D721Med (cell line): ENCODE data around the gene CD80.

Source experiments
- DNase-seq: peaks from one replicate; pipeline ENCODE4 v3.0.0; 2011; ENCODE audit warnings: low spot score; ENCODE audit not compliant: insufficient read length
- FAIRE-seq: peaks from 2 replicates; lab custom pipeline; 2011; peaks lifted over from hg19 to GRCh38; lab: Jason Lieb, UNC
- TF ChIP-seq, protein P1 (sequence below): IDR thresholded peaks from 2 replicates; pipeline ENCODE4 v1.5.1; 2012; ENCODE audit warnings: mild to moderate bottlenecking, control low read depth; ENCODE audit not compliant: insufficient read depth; ENCODE audit errors: missing control alignments

Gene CD80, protein sequence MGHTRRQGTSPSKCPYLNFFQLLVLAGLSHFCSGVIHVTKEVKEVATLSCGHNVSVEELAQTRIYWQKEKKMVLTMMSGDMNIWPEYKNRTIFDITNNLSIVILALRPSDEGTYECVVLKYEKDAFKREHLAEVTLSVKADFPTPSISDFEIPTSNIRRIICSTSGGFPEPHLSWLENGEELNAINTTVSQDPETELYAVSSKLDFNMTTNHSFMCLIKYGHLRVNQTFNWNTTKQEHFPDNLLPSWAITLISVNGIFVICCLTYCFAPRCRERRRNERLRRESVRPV

DNA sequence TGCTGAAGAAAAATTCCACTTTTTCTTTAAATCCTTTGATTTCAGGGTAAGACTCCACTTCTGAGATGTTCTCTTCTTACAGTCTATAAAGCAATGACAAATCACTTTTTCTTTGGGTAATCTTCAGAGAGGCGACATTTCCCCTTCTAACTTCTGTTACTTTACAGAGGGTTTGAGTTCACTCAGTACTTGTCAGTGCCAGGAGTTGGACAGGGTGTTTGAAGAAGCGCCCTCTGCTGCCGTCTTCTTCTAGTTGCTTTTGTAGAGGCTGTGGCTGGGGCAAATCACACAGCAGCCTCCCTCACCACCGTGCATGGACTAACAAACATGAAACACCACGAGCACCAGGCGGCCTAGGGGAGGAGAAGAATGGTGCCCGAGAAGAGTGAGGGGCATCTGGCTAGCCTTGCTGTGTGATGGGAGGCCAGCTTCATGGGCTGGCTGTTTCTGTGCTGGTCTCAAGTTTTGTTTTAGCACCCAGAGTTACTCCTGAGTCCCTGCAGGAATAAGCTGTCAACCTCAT lies at the start of gene CD80:
Gene CD80 (minus strand): TSS at position 174 of the 523 bp plus-strand sequence. CDS start 1,886 bp downstream, outside the sequence.
- TF ChIP-seq, protein P1, sequence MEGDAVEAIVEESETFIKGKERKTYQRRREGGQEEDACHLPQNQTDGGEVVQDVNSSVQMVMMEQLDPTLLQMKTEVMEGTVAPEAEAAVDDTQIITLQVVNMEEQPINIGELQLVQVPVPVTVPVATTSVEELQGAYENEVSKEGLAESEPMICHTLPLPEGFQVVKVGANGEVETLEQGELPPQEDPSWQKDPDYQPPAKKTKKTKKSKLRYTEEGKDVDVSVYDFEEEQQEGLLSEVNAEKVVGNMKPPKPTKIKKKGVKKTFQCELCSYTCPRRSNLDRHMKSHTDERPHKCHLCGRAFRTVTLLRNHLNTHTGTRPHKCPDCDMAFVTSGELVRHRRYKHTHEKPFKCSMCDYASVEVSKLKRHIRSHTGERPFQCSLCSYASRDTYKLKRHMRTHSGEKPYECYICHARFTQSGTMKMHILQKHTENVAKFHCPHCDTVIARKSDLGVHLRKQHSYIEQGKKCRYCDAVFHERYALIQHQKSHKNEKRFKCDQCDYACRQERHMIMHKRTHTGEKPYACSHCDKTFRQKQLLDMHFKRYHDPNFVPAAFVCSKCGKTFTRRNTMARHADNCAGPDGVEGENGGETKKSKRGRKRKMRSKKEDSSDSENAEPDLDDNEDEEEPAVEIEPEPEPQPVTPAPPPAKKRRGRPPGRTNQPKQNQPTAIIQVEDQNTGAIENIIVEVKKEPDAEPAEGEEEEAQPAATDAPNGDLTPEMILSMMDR = peak; percentile 36
- DNase-seq = no peak
- FAIRE-seq = no peak

- no peak for FAIRE-seq
- TF ChIP-seq, protein P1 = no peak
- DNase-seq = no peak
These were observed 49.1 kb upstream of the CD80 start for GRCh38 chr3:119608405-119609000.

GRCh38 chr3:119604878-119605277 lies 45.5 kb upstream of the CD80 start:
- FAIRE-seq = no peak
- DNase-seq = no peak
- TF ChIP-seq, protein P1 = no peak

- FAIRE-seq (no peak), DNase-seq (no peak)
- TF ChIP-seq, protein P1 = no peak
These were observed 43.3 kb upstream of the CD80 start for GRCh38 chr3:119602676-119603075.

DNA sequence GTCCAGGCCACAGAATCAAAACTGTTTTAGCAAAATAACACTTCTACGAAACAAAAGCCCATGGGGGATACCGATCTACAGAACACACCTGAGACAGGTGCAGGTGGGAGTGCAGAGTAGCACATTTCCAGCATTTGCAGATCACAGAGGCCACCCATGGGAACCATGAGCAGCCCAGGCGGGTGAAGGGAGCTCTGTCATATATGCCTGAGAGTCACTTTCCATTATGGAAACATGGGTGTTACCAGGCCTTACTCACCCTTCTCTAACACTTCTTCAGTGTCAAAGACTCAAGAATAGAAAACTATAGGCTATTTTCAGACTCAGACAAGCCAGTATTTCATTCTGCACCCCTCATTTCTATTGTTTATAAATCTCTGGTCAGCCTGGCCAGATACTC lies 41.7 kb upstream of the CD80 start:
- DNase-seq = no peak
- TF ChIP-seq, protein P1 = no peak
- no peak for FAIRE-seq

DNA sequence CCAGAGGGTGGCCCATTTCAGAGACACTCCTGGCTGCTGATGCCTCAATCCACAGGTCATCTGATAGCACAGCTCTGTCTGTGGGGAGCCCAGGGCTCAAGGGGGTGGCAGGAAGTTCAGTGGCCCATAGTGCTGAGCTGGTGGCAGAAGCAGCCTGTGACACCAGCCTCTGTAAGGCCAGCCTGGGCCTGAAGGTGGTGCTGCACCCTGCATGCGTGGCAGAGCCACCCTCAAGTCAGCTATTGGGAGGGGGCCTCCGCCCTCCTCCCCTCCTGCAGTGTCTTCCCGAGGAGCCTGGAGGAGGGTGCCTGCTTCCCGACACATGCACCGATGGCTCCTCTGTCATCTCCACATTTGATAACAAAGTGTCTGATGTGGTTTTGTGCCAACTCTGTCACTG lies 41.3 kb upstream of the CD80 start:
- TF ChIP-seq, protein P1 = peak; percentile 44
- DNase-seq (no peak), FAIRE-seq (no peak)
